K562 (cell line): ENCODE measurements around the gene ZNF785. TPM values are rescaled to one million over a fixed set of nuclear protein-coding genes. Genes with fewer than 3 reads are reported as not detected.

Experiments
- CBX5 ChIP-seq: IDR thresholded peaks from 2 replicates; pipeline ENCODE4 v1.6.1; 2014; ENCODE audit warnings: low read depth, borderline replicate concordance
- CEBPB ChIP-seq: fragments of 450-650 bp; IDR thresholded peaks from 2 replicates; pipeline ENCODE4 v1.6.1; 2016; ENCODE audit warnings: missing genetic modification characterization, missing compliant biosample characterization
- CHCHD3 ChIP-seq: fragments of 250-450 bp; sonication (Bioruptor Pico); IDR thresholded peaks from 2 replicates; pipeline ENCODE4 v2.1.2; 2022; ENCODE audit warnings: mild to moderate bottlenecking
- PTRF ChIP-seq: fragments of 450-650 bp; IDR thresholded peaks from 2 replicates; pipeline ENCODE4 v1.6.1; 2016; ENCODE audit warnings: mild to moderate bottlenecking, missing genetic modification characterization, missing compliant biosample characterization
- SMARCA5 ChIP-seq: fragments of 450-650 bp; IDR thresholded peaks from 2 replicates; pipeline ENCODE4 v1.6.1; 2016
- TAL1 ChIP-seq: fragments of 450-650 bp; IDR thresholded peaks from 2 replicates; pipeline ENCODE4 v1.6.1; 2016; ENCODE audit warnings: mild to moderate bottlenecking
- TFAP4 ChIP-seq: sonication (generic); formaldehyde crosslinking; IDR thresholded peaks from 2 replicates; pipeline ENCODE4 v1.8.0; 2022; ENCODE audit warnings: missing genetic modification reagents, mild to moderate bottlenecking, moderate library complexity, borderline replicate concordance
- THAP7 ChIP-seq: fragments of 250-450 bp; sonication (Bioruptor Pico); IDR thresholded peaks from 2 replicates; pipeline ENCODE4 v1.5.0; 2021
- ZNF253 ChIP-seq: fragments of 250-450 bp; sonication (Bioruptor Pico); conservative IDR thresholded peaks from 2 replicates; pipeline ENCODE4 v1.6.1; 2021; ENCODE audit warnings: mild to moderate bottlenecking
- ZNF407 ChIP-seq: fragments of 450-650 bp; IDR thresholded peaks from 2 replicates; pipeline ENCODE4 v1.6.1; 2016; ENCODE audit warnings: low read depth
- ZNF511 ChIP-seq: sonication (generic); formaldehyde crosslinking; IDR thresholded peaks from 2 replicates; pipeline ENCODE4 v1.8.0; 2022; ENCODE audit warnings: mild to moderate bottlenecking, missing genetic modification reagents
- polyA plus RNA-seq, 8 experiments: library from polyadenylated mRNA; depleted of rRNA in 4 of 8; stranded (reverse) in 5 of 8; unstranded in 3 of 8; fragments of >200 nt; fragmentation: Nextera tagmentation in 2 of 8; fragmentation: Illumina TruSeq in 1 of 8; extraction: Ambion mirVana in 2 of 8; extraction: Trizol in 1 of 8; gene quantifications; 2 replicates each; pipeline versions ENCODE4 v1.2.1 to v1.2.3, GENCODE V29; 2011 to 2014; ENCODE audit warnings: inconsistent platforms in 1 of 8, missing spikeins in 1 of 8
- total RNA-seq, 7 experiments: library from RNA; depleted of rRNA in 6 of 7; stranded (reverse); fragments of >200 nt in 6 of 7; fragmentation: Illumina TruSeq in 2 of 7; extraction: Trizol in 2 of 7; gene quantifications; 2 replicates each; pipeline versions ENCODE4 v1.2.1 to v1.2.3, GENCODE V29; 2011 to 2021; ENCODE audit warnings: low replicate concordance in 1 of 7

Gene ZNF785
- total and polyA plus RNA-seq, 9 of the 15 experiments (the other 6 are each of a cell fraction or from before 2014, with no cell fraction given): 0.64 to 11.0 (median 6.4) TPM

GRCh38 chr16:30623536-30624283, 38.2 kb upstream of the ZNF785 start (continued):
- TF ChIP-seq ZNF511 (CRISPR knock-in tag): no peak
- TF ChIP-seq ZNF253 (CRISPR knock-in tag): no peak
- TF ChIP-seq PTRF (tag): no peak
- TF ChIP-seq CEBPB (tag): no peak
- TF ChIP-seq CBX5: 0 out of 2 replicates have a peak, but pooled peaks have one; percentile 25
- no peak for TF ChIP-seq TFAP4 (CRISPR knock-in tag)
- no peak for TF ChIP-seq CHCHD3 (CRISPR knock-in tag)
- no peak for TF ChIP-seq SMARCA5
- peak; percentile 58 for TF ChIP-seq TAL1
- no peak for TF ChIP-seq ZNF407
- TF ChIP-seq THAP7 (CRISPR knock-in tag): no peak
